HG03108 (cell line): ENCODE results near the gene CTRB2.
"Not testable (repeated sequence)": the region's sequence is repeated elsewhere in the genome, so short reads cannot be mapped to it uniquely, and the experiment has no call there.

Experiments
- ATAC-seq: cut with Tn5 transposase; IDR thresholded peaks from one replicate; pipeline ENCODE4 v1.9.1; 2021; ENCODE audit warnings: moderate library complexity; ENCODE audit not compliant: unreplicated experiment

CTRB2 gene

DNA sequence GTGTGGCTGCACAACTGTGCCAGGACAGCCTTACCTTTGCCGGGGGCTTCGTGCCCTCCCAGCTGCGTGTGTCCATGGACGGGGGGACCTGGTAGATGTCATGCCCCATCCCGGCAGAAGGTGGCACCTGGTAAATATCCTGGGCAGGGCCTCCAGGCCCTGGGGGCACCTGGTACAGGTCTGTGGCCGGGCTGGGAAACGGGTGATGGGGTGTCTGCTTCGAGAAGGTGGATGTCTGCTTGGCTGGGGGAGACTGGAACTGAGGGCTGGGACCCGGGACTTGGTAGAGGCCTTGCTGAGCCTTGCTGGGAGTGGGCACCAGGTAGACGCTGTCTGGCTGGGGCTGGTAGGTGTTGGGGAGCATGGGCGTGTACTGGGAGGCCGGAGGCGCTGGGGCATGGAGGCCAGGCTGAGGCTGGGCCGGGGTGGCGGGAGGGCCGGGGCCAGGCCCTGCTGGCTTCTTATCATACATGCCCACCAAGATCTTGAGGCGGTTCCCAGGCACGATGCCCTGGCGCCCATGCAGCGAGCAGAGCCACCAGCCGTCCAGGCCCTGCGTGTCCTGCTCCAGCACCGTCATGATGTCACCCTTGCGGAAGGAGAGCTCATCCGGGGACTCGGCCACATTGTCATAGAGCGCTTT lies 35.6 kb upstream of the CTRB2 start:
- ATAC-seq = not testable (repeated sequence)

DNA sequence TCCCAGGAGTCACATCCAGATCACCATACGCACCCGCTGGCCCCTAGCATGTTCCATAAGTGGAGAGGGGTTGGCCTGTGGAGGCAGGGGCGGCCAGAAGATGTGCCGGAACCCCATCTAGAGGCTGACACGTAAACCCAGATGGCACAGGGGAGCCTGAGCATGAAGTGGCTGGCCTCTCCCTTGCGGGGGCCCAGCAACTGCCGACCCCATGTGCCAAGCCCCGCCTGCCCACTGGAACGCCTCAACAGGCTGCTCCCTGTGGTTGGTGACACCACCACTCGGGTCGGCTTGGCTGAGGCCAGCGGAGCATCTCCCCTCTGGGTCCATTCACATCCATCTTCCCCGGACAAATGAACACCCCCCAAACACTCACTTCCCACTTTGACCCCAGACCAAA lies 35.0 kb upstream of the CTRB2 start:
- no peak for ATAC-seq

GRCh38 chr16:75241412-75241811 lies 34.5 kb upstream of the CTRB2 start:
- ATAC-seq = no peak

GRCh38 chr16:75240633-75241032 lies 33.7 kb upstream of the CTRB2 start:
- not testable (repeated sequence) for ATAC-seq

DNA sequence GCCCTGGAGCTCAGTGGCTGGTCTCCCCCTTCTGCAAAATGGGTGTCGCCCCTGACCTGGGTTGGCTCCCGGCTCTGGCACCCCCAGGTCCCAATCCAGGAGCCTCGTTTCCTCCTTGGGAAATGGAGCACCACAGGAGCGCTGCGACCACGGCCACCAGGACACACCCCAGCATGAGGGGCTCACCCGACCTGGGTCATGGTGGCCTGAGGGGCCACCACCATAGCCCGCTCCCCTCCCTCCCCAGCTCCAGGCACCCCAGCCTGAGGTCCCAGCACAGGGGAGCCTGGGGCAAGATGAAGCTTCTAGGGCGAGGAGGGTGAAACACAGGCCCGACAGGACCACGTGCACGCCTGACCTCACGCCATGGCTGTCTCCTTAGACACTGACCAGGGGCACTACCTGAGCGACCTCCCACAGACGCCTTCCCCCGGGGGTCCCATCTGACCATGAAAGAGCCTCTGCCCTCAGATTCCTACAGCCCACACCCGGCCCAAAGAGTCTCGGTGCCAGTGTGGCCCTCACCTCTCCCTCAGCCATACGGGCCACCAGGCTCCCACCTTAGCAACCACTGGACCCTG lies 32.7 kb upstream of the CTRB2 start:
- ATAC-seq = no peak

DNA sequence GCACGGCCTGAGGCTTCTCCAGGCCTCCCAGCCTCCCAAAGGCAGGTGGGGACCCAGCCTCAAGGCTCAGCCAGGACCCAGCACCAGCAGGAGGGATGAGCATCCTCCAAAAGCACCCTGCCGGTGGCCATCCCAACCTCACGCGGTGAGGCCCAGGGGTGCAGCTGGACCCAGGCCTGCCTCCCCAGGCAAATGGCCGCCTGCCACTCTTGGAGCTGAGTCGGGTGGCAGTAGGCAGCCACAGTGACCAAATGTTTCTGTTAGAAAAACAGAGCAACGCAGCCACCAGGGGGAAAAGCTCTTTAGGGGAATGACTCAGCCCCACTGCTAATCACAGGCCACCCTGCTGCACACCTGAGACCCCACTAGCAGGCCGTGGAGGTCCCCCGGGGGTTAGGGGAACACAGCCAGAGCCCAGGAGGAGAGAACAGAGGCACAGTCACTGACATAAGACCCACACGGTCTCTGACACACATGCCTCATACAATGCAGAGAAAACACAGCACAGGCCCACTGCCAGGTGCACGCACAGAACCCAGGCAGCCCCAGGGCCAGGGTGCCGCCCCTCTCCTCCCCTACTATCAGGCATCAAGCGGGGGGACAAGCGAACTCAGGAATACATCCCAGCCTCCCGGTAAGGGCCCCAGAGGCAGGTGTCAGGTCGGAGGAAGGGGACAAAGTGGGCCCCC lies 32.0 kb upstream of the CTRB2 start:
- no peak for ATAC-seq

- ATAC-seq = no peak
These were observed 31.3 kb upstream of the CTRB2 start for GRCh38 chr16:75238132-75238852.

- ATAC-seq = no peak
These were observed 30.6 kb upstream of the CTRB2 start for GRCh38 chr16:75237398-75238131.

- ATAC-seq = no peak
These were observed 29.9 kb upstream of the CTRB2 start for GRCh38 chr16:75236736-75237397.

DNA sequence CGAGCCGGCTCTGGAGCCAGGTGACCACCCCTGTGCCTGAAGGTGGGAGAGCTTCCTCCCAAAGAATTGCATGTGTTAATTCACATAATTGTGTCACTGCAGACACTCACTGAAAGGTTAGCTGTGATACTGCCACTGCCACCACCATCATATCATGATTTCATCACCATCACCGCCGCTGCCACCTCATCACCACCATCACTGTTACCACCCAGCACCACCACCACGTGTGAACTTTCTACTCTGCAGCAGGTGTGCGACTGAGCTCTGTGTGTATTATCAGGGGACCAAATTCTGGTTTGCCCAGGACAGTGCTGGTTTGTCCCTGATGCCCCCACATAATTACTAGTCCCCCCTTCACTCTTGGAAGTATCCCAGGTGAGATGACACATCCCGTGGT lies 29.3 kb upstream of the CTRB2 start:
- no peak for ATAC-seq

GRCh38 chr16:75235721-75236193 lies 28.8 kb upstream of the CTRB2 start:
- ATAC-seq = no peak

GRCh38 chr16:75234856-75235696 lies 28.1 kb upstream of the CTRB2 start:
- no peak for ATAC-seq

- no peak for ATAC-seq
These were observed 26.6 kb upstream of the CTRB2 start for GRCh38 chr16:75233611-75233938.

DNA sequence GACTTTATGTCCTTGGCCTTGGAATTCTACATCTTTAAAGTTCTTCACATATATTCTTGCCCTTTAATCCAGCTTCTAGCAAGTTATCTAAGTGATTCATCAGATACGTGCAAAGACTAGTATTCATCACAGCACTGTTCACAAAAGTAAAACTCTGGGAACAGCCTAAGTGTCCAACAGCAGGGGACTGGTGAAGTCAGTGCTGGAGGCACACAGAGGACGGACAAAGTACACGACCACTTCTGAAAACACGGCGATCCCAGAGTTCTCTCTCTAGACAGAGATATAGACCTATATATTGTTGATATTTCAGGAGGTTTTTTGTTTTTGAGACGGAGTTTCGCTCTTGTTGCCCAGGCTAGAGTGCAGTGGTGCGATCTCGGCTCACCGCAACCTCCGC lies 24.6 kb upstream of the CTRB2 start:
- ATAC-seq = no peak

DNA sequence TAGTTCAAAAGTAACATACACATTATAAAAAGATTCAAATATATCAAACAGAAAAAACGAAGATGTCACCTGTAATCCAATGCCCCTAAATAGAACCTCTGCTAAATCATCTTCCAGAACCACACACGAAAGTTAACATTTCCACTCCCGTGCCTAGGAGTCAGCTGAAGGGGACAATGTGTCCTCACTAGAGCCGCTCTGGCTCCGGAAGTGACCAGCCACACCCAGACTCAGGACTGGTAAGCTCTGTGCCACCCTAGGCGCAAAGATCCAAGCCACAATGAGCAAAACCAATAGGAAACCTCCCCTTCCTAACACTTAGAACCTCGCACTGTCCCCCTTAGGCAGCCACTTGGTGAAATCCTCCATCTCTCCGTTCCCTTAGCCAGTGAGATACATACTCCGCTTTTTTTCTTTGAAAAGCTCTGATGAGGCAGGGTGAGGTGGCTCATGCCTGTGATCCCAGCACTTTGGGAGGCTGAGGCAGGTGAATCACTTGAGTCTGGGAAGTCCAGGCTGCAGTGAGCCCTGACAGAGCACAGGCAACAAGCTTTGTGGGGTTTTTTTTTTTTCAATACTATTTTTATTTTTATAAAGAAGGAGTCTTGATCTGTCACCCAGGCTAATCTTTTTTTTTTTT lies 23.6 kb upstream of the CTRB2 start:
- ATAC-seq = no peak

- ATAC-seq = no peak
These were observed 22.4 kb upstream of the CTRB2 start for GRCh38 chr16:75229172-75230031.

DNA sequence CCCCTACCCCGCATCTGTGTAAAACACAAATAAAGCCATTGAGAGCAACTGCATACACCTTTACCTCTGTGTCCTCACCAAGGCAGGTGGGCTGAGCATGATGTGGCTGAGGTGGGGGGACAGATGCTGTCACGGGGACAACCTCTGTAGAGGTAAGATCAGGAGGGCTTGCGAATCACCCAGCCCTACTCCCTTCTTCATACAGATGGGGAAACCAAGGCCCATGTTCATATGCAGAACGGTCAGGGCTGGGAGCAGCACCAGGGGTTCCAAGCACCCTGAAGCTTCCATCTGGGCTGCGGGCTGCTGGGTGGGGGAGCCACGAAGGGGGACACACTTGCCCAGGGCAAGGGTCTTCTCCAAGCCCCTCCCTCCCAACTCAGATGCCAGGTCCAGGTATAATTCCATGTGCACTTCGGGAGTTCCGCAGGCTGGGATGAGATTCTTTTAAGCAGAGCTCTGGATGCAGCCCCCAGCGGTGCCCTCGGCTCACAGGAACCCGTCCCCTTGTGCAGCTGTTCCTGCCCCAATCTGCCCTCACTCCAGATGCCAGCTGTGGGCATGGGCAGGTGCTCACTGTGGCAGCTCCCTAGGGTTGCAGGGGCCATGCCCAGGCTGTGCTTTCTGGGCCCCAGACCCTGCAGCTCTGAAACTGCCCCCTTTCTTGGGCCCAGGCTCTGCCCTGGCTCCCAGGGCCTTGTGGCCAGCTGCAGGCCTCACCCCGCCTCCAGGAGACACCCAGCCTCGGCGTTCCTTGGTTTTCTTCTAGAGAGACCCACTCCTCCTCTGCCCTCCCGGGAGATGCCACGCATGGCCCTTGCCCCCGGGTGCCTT lies 21.4 kb upstream of the CTRB2 start:
- ATAC-seq = no peak
